NT2/D1 (cell line): ENCODE measurements around the gene PPIE.

ENCODE experiments used
- SUZ12 ChIP-seq: IDR thresholded peaks from 2 replicates; pipeline ENCODE4 v1.6.1; 2011; ENCODE audit not compliant: insufficient read length, insufficient read depth; ENCODE audit errors: extremely low read depth
- YY1 ChIP-seq: IDR thresholded peaks from 2 replicates; pipeline ENCODE4 v1.6.1; 2011; ENCODE audit not compliant: insufficient read length, insufficient read depth
- ZNF274 ChIP-seq: IDR thresholded peaks from 2 replicates; pipeline ENCODE4 v1.6.1; 2011; ENCODE audit warnings: mild to moderate bottlenecking, low read depth, low read length

- TF ChIP-seq ZNF274 (no peak), YY1 (no peak), SUZ12 (no peak)
Measured at GRCh38 chr1:39761557-39762260, 23.0 kb downstream of the PPIE start.
